Neural progenitor cell (in vitro differentiated cells): Measurements from ENCODE around the gene TET2. TPM values are rescaled to one million over a fixed set of nuclear protein-coding genes. Genes with fewer than 3 reads are reported as not detected.

Source experiments
- DNase-seq: peaks from one replicate; pipeline ENCODE4 v3.0.0-alpha.2; 2016; ENCODE audit warnings: low spot score
- H2AFZ ChIP-seq: fragments of 200-600 bp; sonication (generic); replicated peaks from 2 replicates; pipeline ENCODE4 v1.6.1; 2016; ENCODE audit warnings: antibody characterized with exemption
- H3F3A ChIP-seq: fragments of 200-600 bp; sonication (generic); 2 replicates; pipeline ENCODE4 v1.6.1; 2016; ENCODE audit warnings: antibody characterized with exemption, low read depth
- H3K27ac ChIP-seq: fragments of 200-600 bp; sonication (generic); 2 replicates; pipeline ENCODE4 v1.5.1; 2016; ENCODE audit warnings: mild to moderate bottlenecking
- H3K27me3 ChIP-seq: fragments of 200-600 bp; sonication (generic); 2 replicates; pipeline ENCODE4 v1.6.1; 2016; ENCODE audit warnings: mild to moderate bottlenecking, moderate library complexity
- H3K36me3 ChIP-seq: fragments of 200-600 bp; sonication (generic); 2 replicates; pipeline ENCODE4 v1.5.1; 2016
- H3K4me1 ChIP-seq: fragments of 200-600 bp; sonication (generic); 2 replicates; pipeline ENCODE4 v1.6.1; 2016; ENCODE audit warnings: mixed run types
- H3K4me2 ChIP-seq: fragments of 200-600 bp; sonication (generic); 2 replicates; pipeline ENCODE4 v1.6.1; 2016
- H3K4me3 ChIP-seq: fragments of 200-600 bp; sonication (generic); 2 replicates; pipeline ENCODE4 v1.5.1; 2016
- H3K79me2 ChIP-seq: fragments of 200-600 bp; sonication (generic); 2 replicates; pipeline ENCODE4 v1.6.1; 2016; ENCODE audit warnings: low read depth
- H3K9ac ChIP-seq: fragments of 200-600 bp; sonication (generic); 2 replicates; pipeline ENCODE4 v1.6.1; 2016
- H3K9me3 ChIP-seq: fragments of 200-600 bp; sonication (generic); 2 replicates; pipeline ENCODE4 v1.5.1; 2016; ENCODE audit warnings: low read depth
- H4K20me1 ChIP-seq: fragments of 200-600 bp; sonication (generic); 2 replicates; pipeline ENCODE4 v1.6.1; 2016; ENCODE audit warnings: low read depth
- H3K27ac Mint-ChIP-seq: 3 replicates; pipeline ENCODE4 v1.8.0; 2021; ENCODE audit warnings: mixed read lengths
- H3K27me3 Mint-ChIP-seq: 2 replicates; pipeline ENCODE4 v1.8.0; 2022; ENCODE audit warnings: low read depth, mild to moderate bottlenecking, inconsistent platforms, moderate library complexity, mixed read lengths; ENCODE audit not compliant: insufficient read depth
- H3K36me3 Mint-ChIP-seq: 3 replicates; pipeline ENCODE4 v1.8.0; 2021; ENCODE audit warnings: mixed read lengths
- H3K4me1 Mint-ChIP-seq: 3 replicates; pipeline ENCODE4 v1.8.0; 2021; ENCODE audit warnings: mixed read lengths
- H3K4me3 Mint-ChIP-seq: 3 replicates; pipeline ENCODE4 v1.8.0; 2021; ENCODE audit warnings: mild to moderate bottlenecking, moderate library complexity, mixed read lengths
- H3K9me3 Mint-ChIP-seq: 3 replicates; pipeline ENCODE4 v1.8.0; 2020; ENCODE audit warnings: mixed read lengths
- CTCF ChIP-seq: fragments of 200-600 bp; sonication (generic); IDR thresholded peaks from 2 replicates; pipeline ENCODE4 v1.5.1; 2017; ENCODE audit warnings: antibody characterized with exemption, mild to moderate bottlenecking
- EZH2 ChIP-seq: fragments of 200-600 bp; sonication (generic); IDR thresholded peaks from 2 replicates; pipeline ENCODE4 v1.6.1; 2017; ENCODE audit warnings: antibody characterized with exemption, mild to moderate bottlenecking, moderate library complexity
- EZH2phosphoT487 ChIP-seq: fragments of 200-600 bp; sonication (generic); IDR thresholded peaks from 2 replicates; pipeline ENCODE4 v1.6.1; 2017; ENCODE audit warnings: antibody characterized with exemption
- total RNA-seq: library from RNA; depleted of rRNA; stranded (reverse); fragments of >200 nt; gene quantifications from 2 replicates; pipeline ENCODE4 v1.2.3, GENCODE V29; 2015; ENCODE audit warnings: low replicate concordance

Gene TET2
- total RNA-seq, 1 donor from 2014 or later = 17.0 TPM

DNA sequence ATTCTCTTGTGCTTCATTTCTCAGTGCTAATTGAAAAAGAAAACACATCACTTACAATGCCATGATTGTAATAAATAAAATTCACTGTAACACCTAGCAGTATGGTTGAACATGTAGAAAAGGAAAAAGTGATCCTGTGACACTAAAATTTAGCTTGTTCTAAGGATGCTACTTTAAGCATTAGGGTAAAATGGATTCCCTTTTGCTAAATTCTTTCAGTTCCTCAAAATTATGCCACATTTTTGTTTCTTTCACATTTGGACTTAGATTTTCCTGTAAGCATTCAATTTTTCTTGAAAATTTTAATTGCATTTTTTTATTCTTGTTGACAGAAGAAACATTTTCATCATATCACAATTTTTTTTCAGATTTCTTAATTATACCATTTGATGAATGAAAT, 19.4 kb downstream of the TET2 start:
- Mint-ChIP-seq H3K4me1 (peaks cover 3% of the 10 kb centered on the region), H3K9me3 (peaks cover 21% of the 10 kb centered on the region), H3K27me3 (no peaks in the 10 kb centered on the region), H3K27ac (no peak overlapping the region), H3K36me3 (peaks cover 36% of the 10 kb centered on the region), H3K4me3 (no peak overlapping the region)
- H3K4me3 ChIP-seq = no peak overlapping the region
- no peaks in the 10 kb centered on the region for H3K36me3 ChIP-seq
- H3K9me3 ChIP-seq = no peaks in the 10 kb centered on the region
- peaks cover 16% of the 10 kb centered on the region for H4K20me1 ChIP-seq
- no peak overlapping the region for H2AFZ ChIP-seq
- H3K4me1 ChIP-seq = no peaks in the 10 kb centered on the region
- no peak for TF ChIP-seq EZH2phosphoT487
- TF ChIP-seq CTCF = no peak
- no peak for TF ChIP-seq EZH2
- no peak overlapping the region for H3K9ac ChIP-seq
- H3F3A ChIP-seq = no peaks in the 10 kb centered on the region
- peaks cover 16% of the 10 kb centered on the region for H3K79me2 ChIP-seq
- peaks cover 14% of the 10 kb centered on the region for H3K27me3 ChIP-seq
- DNase-seq = no peak
- no peak overlapping the region for H3K4me2 ChIP-seq
- H3K27ac ChIP-seq = no peak overlapping the region

DNA sequence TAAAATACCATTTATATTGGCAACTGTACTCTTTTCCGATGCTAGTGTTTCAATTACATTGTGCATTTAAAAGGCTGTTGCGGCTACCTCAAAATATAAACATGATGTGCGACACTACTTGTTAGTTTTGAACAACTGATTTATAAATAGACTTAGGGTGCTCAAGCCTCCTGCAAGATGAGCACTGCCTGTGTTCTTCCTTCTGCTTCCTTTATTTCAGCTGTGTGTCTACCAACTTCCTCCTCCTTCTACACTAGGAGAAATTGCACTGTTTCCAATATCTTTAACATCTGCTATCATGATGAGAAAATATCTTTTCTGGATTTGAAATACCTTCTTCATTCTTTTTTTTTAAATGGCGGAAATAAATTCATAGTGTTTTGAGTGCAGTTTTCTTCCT, 24.0 kb downstream of the TET2 start:
- Histone ChIP-seq H3K4me3 (no peak overlapping the region), H3K9me3 (no peaks in the 10 kb centered on the region), H3K27ac (no peak overlapping the region), H3K79me2 (peaks cover 10% of the 10 kb centered on the region), H3K4me1 (no peaks in the 10 kb centered on the region), H4K20me1 (peaks cover 3% of the 10 kb centered on the region), H3F3A (no peaks in the 10 kb centered on the region), H3K9ac (no peak overlapping the region), H2AFZ (no peak overlapping the region), H3K27me3 (no peaks in the 10 kb centered on the region), H3K4me2 (no peak overlapping the region), H3K36me3 (no peaks in the 10 kb centered on the region)
- no peaks in the 10 kb centered on the region for H3K27me3 Mint-ChIP-seq
- DNase-seq = no peak
- H3K27ac Mint-ChIP-seq = no peak overlapping the region
- H3K9me3 Mint-ChIP-seq = peaks cover 40% of the 10 kb centered on the region
- H3K36me3 Mint-ChIP-seq = peaks cover 59% of the 10 kb centered on the region
- TF ChIP-seq CTCF = no peak
- no peak for TF ChIP-seq EZH2phosphoT487
- TF ChIP-seq EZH2 = no peak
- no peak overlapping the region for H3K4me3 Mint-ChIP-seq
- no peaks in the 10 kb centered on the region for H3K4me1 Mint-ChIP-seq

GRCh38 chr4:105171912-105172311, 25.2 kb downstream of the TET2 start:
- Mint-ChIP-seq H3K27ac (no peak overlapping the region), H3K4me3 (no peak overlapping the region), H3K36me3 (peaks cover 68% of the 10 kb centered on the region), H3K27me3 (no peaks in the 10 kb centered on the region), H3K9me3 (peaks cover 48% of the 10 kb centered on the region), H3K4me1 (no peaks in the 10 kb centered on the region)
- no peaks in the 10 kb centered on the region for H3K27me3 ChIP-seq
- no peaks in the 10 kb centered on the region for H3K9me3 ChIP-seq
- H3K4me1 ChIP-seq = no peaks in the 10 kb centered on the region
- TF ChIP-seq EZH2phosphoT487 (no peak), EZH2 (no peak), CTCF (no peak)
- no peak overlapping the region for H2AFZ ChIP-seq
- H3K4me3 ChIP-seq = no peak overlapping the region
- no peak for DNase-seq
- H3K36me3 ChIP-seq = no peaks in the 10 kb centered on the region
- H3K4me2 ChIP-seq = no peak overlapping the region
- H3F3A ChIP-seq = no peaks in the 10 kb centered on the region
- H3K27ac ChIP-seq = no peak overlapping the region
- H4K20me1 ChIP-seq = peaks cover 3% of the 10 kb centered on the region
- H3K79me2 ChIP-seq = peaks cover 10% of the 10 kb centered on the region
- no peak overlapping the region for H3K9ac ChIP-seq
